ENCODE results near the gene C11orf16.

The C11orf16 gene

GRCh38 chr11:8947230-8947943 lies 14.6 kb upstream of the C11orf16 start (continued):
- TF ChIP-seq ZNF704 (tag by site-specific recombination; IDR thresholded peaks at IDR 0.05) (no peak), ZNF19 (tag by site-specific recombination; IDR thresholded peaks at IDR 0.05; ENCODE audit: low read depth) (no peak), ZNF692 (tag by site-specific recombination; IDR thresholded peaks at IDR 0.05) (no peak), KLF17 (tag by site-specific recombination; IDR thresholded peaks at IDR 0.05) (no peak), ZNF626 (tag by site-specific recombination; IDR thresholded peaks at IDR 0.05) (no peak), ZNF10 (tag by site-specific recombination; IDR thresholded peaks at IDR 0.05) (no peak), ZSCAN4 (tag by site-specific recombination; IDR thresholded peaks at IDR 0.05) (no peak), ZNF561 (tag by site-specific recombination; IDR thresholded peaks at IDR 0.05; ENCODE audit: borderline replicate concordance) (no peak), ZNF202 (tag by site-specific recombination; IDR thresholded peaks at IDR 0.05; ENCODE audit: borderline replicate concordance) (no peak), KLF9 (tag by site-specific recombination; IDR thresholded peaks at IDR 0.05; ENCODE audit: low read depth) (no peak), ZNF416 (tag by site-specific recombination; IDR thresholded peaks at IDR 0.05) (no peak)

- ChIA-PET POLR2A (no interaction called here), CTCF (interaction anchor here (0.5 to 2.2 kb wide), 2 partner anchors 17 to 51 kb away, joined by 3 to 10 read pairs; no protein-coding TSS in a partner anchor)
- no peaks in the 10 kb centered on the region for H3K9me3 ChIP-seq (ENCODE audit: control insufficient read depth, insufficient read depth, low read depth, low read length)
Measured at GRCh38 chr11:8942518-8943066, 9.8 kb upstream of the C11orf16 start, which contains the start of gene ASCL3. TSS of gene ASCL3 (minus strand) at chr11:8943016. CDS start at chr11:8938161, 4,855 bp downstream.

GRCh38 chr11:8941341-8942103 lies 8.8 kb upstream of the C11orf16 start:
- Histone ChIP-seq H3K9me3 (ENCODE audit: control insufficient read depth, insufficient read depth, low read depth, low read length) (no peaks in the 10 kb centered on the region), H3K36me3 (ENCODE audit: control insufficient read depth in 2 of 2, insufficient read depth in 1 of 2, low read length in 2 of 2) (peaks cover 0 to 5% of the 10 kb centered on the region in 2 experiments; a peak in 1 of 3 replicates), H3K27ac (ENCODE audit: extremely low read depth, low read depth, low read length) (no peak overlapping the region), H3K4me3 (ENCODE audit: low read depth, low read length) (no peak overlapping the region), H3K4me1 (ENCODE audit: control insufficient read depth, insufficient read depth, low read length) (no peaks in the 10 kb centered on the region)
- ChIA-PET POLR2A (no interaction called here), CTCF (interaction anchor here (0.6 to 2.2 kb wide), 4 partner anchors 18 to 155 kb away, joined by 3 to 10 read pairs (median 4); no protein-coding TSS in a partner anchor)
- TF ChIP-seq ZSCAN30 (tag by site-specific recombination; IDR thresholded peaks at IDR 0.05) (no peak), OVOL3 (tag by site-specific recombination; IDR thresholded peaks at IDR 0.05) (no peak), TCF7L2 (IDR thresholded peaks at IDR 0.05; ENCODE audit: borderline replicate concordance, low read depth, low read length) (no peak), ZBTB48 (tag by site-specific recombination; IDR thresholded peaks at IDR 0.05) (no peak), ZBTB6 (tag by site-specific recombination; IDR thresholded peaks at IDR 0.05) (no peak), PATZ1 (tag by site-specific recombination; IDR thresholded peaks at IDR 0.05) (no peak), ZNF830 (tag by site-specific recombination; IDR thresholded peaks at IDR 0.05; ENCODE audit: low read depth) (no peak), ZNF221 (tag by site-specific recombination; IDR thresholded peaks at IDR 0.05; ENCODE audit: borderline replicate concordance) (no peak), ZBTB26 (tag by site-specific recombination; optimal IDR thresholded peaks at IDR 0.05) (no peak)

More at GRCh38 chr11:8942518-8943066, 9.8 kb upstream of the C11orf16 start, which contains the start of gene ASCL3:
- no peak within 1 kb of the TSS for H3K4me3 ChIP-seq (ENCODE audit: low read depth, low read length)
- H3K4me1 ChIP-seq (ENCODE audit: control insufficient read depth, insufficient read depth, low read length): no peaks in the 10 kb centered on the region
- peaks cover 0 to 11% of the 10 kb centered on the region in 2 experiments; a peak in 1 of 3 replicates for H3K36me3 ChIP-seq (ENCODE audit: control insufficient read depth in 2 of 2, insufficient read depth in 1 of 2, low read length in 2 of 2)
- TF ChIP-seq ZNF654 (tag by site-specific recombination; IDR thresholded peaks at IDR 0.05; ENCODE audit: low read depth) (no peak), SCRT2 (tag by site-specific recombination; IDR thresholded peaks at IDR 0.05) (no peak), ZNF558 (tag by site-specific recombination; IDR thresholded peaks at IDR 0.05) (no peak)
- H3K27ac ChIP-seq (ENCODE audit: extremely low read depth, low read depth, low read length): no peak within 1 kb of the TSS

Measured in HEK293 (cell line).